ENCODE results near the gene SPATA9.

GRCh38 chr5:95609711-95610110, 73.1 kb downstream of the SPATA9 start:
- no peak for TF ChIP-seq ZNF768 (CRISPR knock-in tag; IDR thresholded peaks at IDR 0.05)
- no peak for TF ChIP-seq CTCF (CRISPR knock-in tag; IDR thresholded peaks at IDR 0.05)
- TF ChIP-seq USF2 (IDR thresholded peaks at IDR 0.05; ENCODE audit: low read depth, low read length): no peak
- TF ChIP-seq USF2 (CRISPR knock-in tag; IDR thresholded peaks at IDR 0.05; ENCODE audit: borderline replicate concordance): no peak
- TF ChIP-seq TFAP4 (IDR thresholded peaks at IDR 0.05; ENCODE audit: borderline replicate concordance, low read depth): no peak
- TF ChIP-seq KAT8 (CRISPR knock-in tag; IDR thresholded peaks at IDR 0.05): no peak
- no peak for TF ChIP-seq POLR2AphosphoS5 (IDR thresholded peaks at IDR 0.05; ENCODE audit: low read depth, low read length)
- TF ChIP-seq SNAPC5 (CRISPR knock-in tag; IDR thresholded peaks at IDR 0.05; ENCODE audit: borderline replicate concordance): no peak
